ENCODE results near the gene CDH22. TPM values are rescaled to one million over a fixed set of nuclear protein-coding genes. Genes with fewer than 3 reads are reported as not detected.

The CDH22 gene
- total and polyA plus RNA-seq, 10 of the 15 experiments (the other 5 are each of a cell fraction or from before 2014, with no cell fraction given) = not detected

- Histone ChIP-seq H3K9ac (ENCODE audit: control insufficient read depth, insufficient read depth, low read length) (no peak overlapping the region), H4K20me1 (ENCODE audit: control insufficient read depth, insufficient read depth) (no peaks in the 10 kb centered on the region), H3K79me2 (ENCODE audit: control insufficient read depth, insufficient read depth, low read length) (no peaks in the 10 kb centered on the region), H3K4me3 (no peak overlapping the region), H3K9me3 (replicated peaks; ENCODE audit: control insufficient read depth, insufficient read depth, low read length) (no peaks in the 10 kb centered on the region), H3K36me3 (ENCODE audit: control insufficient read depth in 2 of 2, insufficient read depth in 2 of 2, low read length in 1 of 2) (no peaks in the 10 kb centered on the region), H2AFZ (ENCODE audit: control insufficient read depth, low read depth, low read length) (no peak overlapping the region), H3K27me3 (replicated peaks in 1 of 2; ENCODE audit: control insufficient read depth in 2 of 2, insufficient read depth in 2 of 2, low read length in 1 of 2) (peaks cover 4 to 5% of the 10 kb centered on the region in 2 experiments; a peak in 3 of 4 replicates), H3K4me1 (ENCODE audit: control insufficient read depth, insufficient read depth, low read length) (no peaks in the 10 kb centered on the region), H3K4me2 (ENCODE audit: control insufficient read depth, insufficient read depth) (no peak overlapping the region), H3K27ac (ENCODE audit: control insufficient read depth, insufficient read depth) (no peak overlapping the region)
- SMC1A ChIA-PET (ENCODE audit: uncharacterized antibody, unreplicated experiment) = no interaction called here
- RAD21 ChIA-PET (ENCODE audit: unreplicated experiment) = no interaction called here
- BruUV-seq (replicated peaks) = no TSS peak
- DNase-seq (ENCODE audit: low read depth, low spot score) = no peak
- CTCF ChIA-PET = interaction anchor here (1.7 kb wide), 1 partner anchor 21 kb away, joined by 5 read pairs; no protein-coding TSS in a partner anchor
- POLR2A ChIA-PET = no interaction called here
- in situ Hi-C loops (cut with MboI) = no loop called here
- FAIRE-seq = no peak
- ATAC-seq = no peak
- no peak for TF ChIP-seq ZNF274 (IDR thresholded peaks at IDR 0.05; ENCODE audit: insufficient read depth, insufficient read length)
- no peak for TF ChIP-seq ZNF592 (IDR thresholded peaks at IDR 0.05)
- no peak for TF ChIP-seq NFYA (IDR thresholded peaks at IDR 0.05; ENCODE audit: borderline replicate concordance, low read depth, low read length)
- no peak for TF ChIP-seq MXI1 (IDR thresholded peaks at IDR 0.05; ENCODE audit: low read depth, low read length)
- WGBS (ENCODE audit: insufficient coverage, insufficient replicate concordance, low lambda C conversion rate, missing lambda C conversion rate) = 0% methylated on average over 3 of the region's 3 CpGs
- intact Hi-C loops (cut with micrococcal nuclease; ENCODE audit: unreplicated experiment) = no loop called here
Measured at GRCh38 chr20:46285740-46286139, 22.6 kb downstream of the CDH22 start.

All from GM12878 (cell line).